Spleen (tissue), 7 donors: ENCODE results near the gene MYO18A.

Source experiments
- POLR2A ChIP-seq, 3 donors: fragments of 450-650 bp; IDR thresholded peaks; one replicate each; pipeline ENCODE4 v1.5.1; 2017; ENCODE audit warnings: antibody characterized with exemption in 3 of 3, mild to moderate bottlenecking in 1 of 3
- POLR2AphosphoS5 ChIP-seq, 3 donors: sonication (generic); formaldehyde crosslinking; IDR thresholded peaks; one replicate each; pipeline ENCODE4 v1.5.1; 2017; ENCODE audit warnings: antibody characterized with exemption in 3 of 3
- TF ChIP-seq, protein P1 (sequence below), 11 experiments: fragments of 200-600 bp in 7 of 11; fragments of 450-650 bp in 4 of 11; sonication (generic) in 4 of 11; IDR thresholded peaks in 8 of 11; conservative IDR thresholded peaks in 3 of 11; 1 replicate in 7 of 11; 2 replicates in 4 of 11; pipeline versions ENCODE4 v1.4.0 to v1.8.0; 2016 to 2021; ENCODE audit warnings: antibody characterized with exemption in 11 of 11, inconsistent platforms in 4 of 11, mild to moderate bottlenecking in 1 of 11
- donor health status: DM: no; HTN: no; CAD: no; lungs with moderate emphysema.
- donor health status: DM: no; HTN: no; CAD: no.
- donor health status: DM: no; HTN: no; CAD: no.

- TF ChIP-seq, protein P1, sequence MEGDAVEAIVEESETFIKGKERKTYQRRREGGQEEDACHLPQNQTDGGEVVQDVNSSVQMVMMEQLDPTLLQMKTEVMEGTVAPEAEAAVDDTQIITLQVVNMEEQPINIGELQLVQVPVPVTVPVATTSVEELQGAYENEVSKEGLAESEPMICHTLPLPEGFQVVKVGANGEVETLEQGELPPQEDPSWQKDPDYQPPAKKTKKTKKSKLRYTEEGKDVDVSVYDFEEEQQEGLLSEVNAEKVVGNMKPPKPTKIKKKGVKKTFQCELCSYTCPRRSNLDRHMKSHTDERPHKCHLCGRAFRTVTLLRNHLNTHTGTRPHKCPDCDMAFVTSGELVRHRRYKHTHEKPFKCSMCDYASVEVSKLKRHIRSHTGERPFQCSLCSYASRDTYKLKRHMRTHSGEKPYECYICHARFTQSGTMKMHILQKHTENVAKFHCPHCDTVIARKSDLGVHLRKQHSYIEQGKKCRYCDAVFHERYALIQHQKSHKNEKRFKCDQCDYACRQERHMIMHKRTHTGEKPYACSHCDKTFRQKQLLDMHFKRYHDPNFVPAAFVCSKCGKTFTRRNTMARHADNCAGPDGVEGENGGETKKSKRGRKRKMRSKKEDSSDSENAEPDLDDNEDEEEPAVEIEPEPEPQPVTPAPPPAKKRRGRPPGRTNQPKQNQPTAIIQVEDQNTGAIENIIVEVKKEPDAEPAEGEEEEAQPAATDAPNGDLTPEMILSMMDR (IDR thresholded peaks at IDR 0.05 in 8 of 11, conservative IDR thresholded peaks at IDR 0.05 in 3 of 11): no peak
- TF ChIP-seq POLR2A (IDR thresholded peaks at IDR 0.05) (no peak), POLR2AphosphoS5 (IDR thresholded peaks at IDR 0.05) (no peak)
These were observed 1.4 kb downstream of the MYO18A start for GRCh38 chr17:29178750-29179231.
